ENCODE results near the gene CYP2C8.

Gene CYP2C8

DNA sequence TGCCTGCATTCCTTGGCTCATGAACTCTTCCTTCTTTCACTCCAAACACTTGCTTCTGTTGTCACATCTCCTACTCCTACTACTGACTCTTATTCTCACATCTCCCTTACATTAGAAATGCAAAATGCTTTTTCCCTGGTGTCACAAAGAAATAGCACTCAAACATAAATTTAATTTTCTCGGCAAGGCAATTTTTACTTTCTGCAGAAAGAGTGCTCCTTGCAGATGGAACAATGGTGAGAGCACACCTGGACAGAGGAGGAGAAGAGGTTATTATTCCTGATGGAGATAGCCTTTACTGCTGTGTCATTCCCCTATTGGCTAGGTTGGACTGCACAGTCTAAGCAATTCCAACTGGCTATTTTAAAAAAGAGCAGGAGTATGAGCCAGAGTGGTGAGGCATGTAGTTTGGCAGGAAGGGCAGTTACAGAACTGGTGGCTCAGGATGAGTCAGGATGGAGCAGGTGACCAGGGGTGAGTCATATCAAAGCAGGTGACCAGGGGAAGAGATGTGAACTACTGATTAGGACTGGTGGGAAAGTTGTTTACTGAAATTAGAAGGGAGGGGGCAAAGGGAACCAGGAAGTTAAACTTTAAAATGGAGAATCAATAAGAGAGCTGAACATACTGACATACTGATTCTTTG, 77.9 kb downstream of the CYP2C8 start:
- TF ChIP-seq, protein P1, sequence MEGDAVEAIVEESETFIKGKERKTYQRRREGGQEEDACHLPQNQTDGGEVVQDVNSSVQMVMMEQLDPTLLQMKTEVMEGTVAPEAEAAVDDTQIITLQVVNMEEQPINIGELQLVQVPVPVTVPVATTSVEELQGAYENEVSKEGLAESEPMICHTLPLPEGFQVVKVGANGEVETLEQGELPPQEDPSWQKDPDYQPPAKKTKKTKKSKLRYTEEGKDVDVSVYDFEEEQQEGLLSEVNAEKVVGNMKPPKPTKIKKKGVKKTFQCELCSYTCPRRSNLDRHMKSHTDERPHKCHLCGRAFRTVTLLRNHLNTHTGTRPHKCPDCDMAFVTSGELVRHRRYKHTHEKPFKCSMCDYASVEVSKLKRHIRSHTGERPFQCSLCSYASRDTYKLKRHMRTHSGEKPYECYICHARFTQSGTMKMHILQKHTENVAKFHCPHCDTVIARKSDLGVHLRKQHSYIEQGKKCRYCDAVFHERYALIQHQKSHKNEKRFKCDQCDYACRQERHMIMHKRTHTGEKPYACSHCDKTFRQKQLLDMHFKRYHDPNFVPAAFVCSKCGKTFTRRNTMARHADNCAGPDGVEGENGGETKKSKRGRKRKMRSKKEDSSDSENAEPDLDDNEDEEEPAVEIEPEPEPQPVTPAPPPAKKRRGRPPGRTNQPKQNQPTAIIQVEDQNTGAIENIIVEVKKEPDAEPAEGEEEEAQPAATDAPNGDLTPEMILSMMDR (IDR thresholded peaks at IDR 0.05; ENCODE audit: insufficient read depth, low read length, missing control alignments): no peak
- no peak for DNase-seq (ENCODE audit: low read depth, low spot score)
- H3K4me3 ChIP-seq (ENCODE audit: low read depth, low read length): no peak overlapping the region
- CTCF ChIA-PET: no interaction called here
- POLR2A ChIA-PET: no interaction called here

DNA sequence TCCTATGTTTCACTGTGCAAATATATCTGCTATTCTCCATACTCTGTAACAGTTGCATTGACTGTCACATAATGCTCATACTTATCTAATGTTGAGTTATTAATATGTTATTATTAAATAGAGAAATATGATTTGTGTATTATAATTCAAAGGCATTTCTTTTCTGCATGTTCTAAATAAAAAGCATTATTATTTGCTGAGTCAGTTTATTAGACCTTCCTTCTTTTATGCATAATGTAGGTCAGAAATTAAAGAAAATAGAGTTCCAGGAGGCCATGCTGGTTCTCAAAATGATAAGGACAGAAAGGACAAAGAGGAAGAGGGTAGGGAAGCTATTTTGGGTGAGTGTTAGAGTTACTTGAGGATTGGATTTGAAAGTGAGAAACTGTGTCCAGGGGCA, 80.1 kb downstream of the CYP2C8 start:
- ChIA-PET CTCF (interaction anchor here (1.4 kb wide), 1 partner anchor 25 kb away, joined by 4 read pairs; no protein-coding TSS in a partner anchor), POLR2A (no interaction called here)
- DNase-seq (ENCODE audit: low read depth, low spot score): no peak
- TF ChIP-seq, protein P1 (IDR thresholded peaks at IDR 0.05; ENCODE audit: insufficient read depth, low read length, missing control alignments): no peak
- H3K4me3 ChIP-seq (ENCODE audit: low read depth, low read length): no peak overlapping the region
